Mammary epithelial cell (primary cell): ENCODE results near the gene SLC1A4.

Experiments
- EZH2 ChIP-seq: IDR thresholded peaks from 2 replicates; pipeline ENCODE4 v1.6.1; 2012; ENCODE audit warnings: low read length, inconsistent platforms, borderline replicate concordance
- TF ChIP-seq, protein P1 (sequence below), 2 donors: IDR thresholded peaks in 1 of 2; conservative IDR thresholded peaks in 1 of 2; 2 replicates each; pipeline ENCODE4 v1.5.1; 2011 to 2012; ENCODE audit warnings: inconsistent platforms in 2 of 2, low read length in 2 of 2, mild to moderate bottlenecking in 2 of 2, control low read depth in 1 of 2, low read depth in 1 of 2; ENCODE audit not compliant: insufficient read depth in 1 of 2; ENCODE audit errors: extremely low read depth in 1 of 2

DNA sequence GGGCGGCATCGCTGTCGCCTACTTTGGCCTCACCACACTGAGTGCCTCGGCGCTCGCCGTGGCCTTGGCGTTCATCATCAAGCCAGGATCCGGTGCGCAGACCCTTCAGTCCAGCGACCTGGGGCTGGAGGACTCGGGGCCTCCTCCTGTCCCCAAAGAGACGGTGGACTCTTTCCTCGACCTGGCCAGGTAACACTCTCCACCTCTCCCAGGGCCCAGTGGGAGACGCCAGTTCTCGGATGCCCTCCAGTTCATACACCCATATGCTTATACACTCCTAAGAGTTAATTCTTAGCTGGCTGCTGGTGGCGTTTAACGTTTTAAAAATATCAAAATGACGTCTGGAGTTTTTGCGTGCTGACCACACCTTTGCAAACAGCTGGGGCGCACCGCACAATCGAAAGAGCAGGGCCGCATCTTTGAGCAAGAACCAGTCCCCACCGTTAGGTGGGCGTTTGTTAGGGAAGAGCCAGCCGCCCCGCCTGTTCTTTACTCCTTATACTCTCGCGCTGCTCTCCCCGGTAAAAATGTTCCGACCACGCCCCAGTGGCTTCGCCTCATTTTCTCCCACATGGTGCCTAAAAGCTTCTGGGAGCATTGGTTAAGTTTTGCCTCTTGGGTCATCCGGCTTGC lies 899 bp downstream of the SLC1A4 start:
- TF ChIP-seq, protein P1, sequence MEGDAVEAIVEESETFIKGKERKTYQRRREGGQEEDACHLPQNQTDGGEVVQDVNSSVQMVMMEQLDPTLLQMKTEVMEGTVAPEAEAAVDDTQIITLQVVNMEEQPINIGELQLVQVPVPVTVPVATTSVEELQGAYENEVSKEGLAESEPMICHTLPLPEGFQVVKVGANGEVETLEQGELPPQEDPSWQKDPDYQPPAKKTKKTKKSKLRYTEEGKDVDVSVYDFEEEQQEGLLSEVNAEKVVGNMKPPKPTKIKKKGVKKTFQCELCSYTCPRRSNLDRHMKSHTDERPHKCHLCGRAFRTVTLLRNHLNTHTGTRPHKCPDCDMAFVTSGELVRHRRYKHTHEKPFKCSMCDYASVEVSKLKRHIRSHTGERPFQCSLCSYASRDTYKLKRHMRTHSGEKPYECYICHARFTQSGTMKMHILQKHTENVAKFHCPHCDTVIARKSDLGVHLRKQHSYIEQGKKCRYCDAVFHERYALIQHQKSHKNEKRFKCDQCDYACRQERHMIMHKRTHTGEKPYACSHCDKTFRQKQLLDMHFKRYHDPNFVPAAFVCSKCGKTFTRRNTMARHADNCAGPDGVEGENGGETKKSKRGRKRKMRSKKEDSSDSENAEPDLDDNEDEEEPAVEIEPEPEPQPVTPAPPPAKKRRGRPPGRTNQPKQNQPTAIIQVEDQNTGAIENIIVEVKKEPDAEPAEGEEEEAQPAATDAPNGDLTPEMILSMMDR (conservative IDR thresholded peaks at IDR 0.05 in 1 of 2, IDR thresholded peaks at IDR 0.05 in 1 of 2; ENCODE audit: extremely low read depth in 1 of 2, insufficient read depth in 1 of 2, low read depth in 1 of 2, low read length in 2 of 2): no peak
- no peak for TF ChIP-seq EZH2
